CD4-positive, alpha-beta T cell treated with Interleukin-1 beta for 1 hour (primary cell): ENCODE results near the gene CDPF1.
A peak's percentile ranks its signal among the peaks of the same experiment; 100 is the strongest.
"Not testable (repeated sequence)": the region's sequence is repeated elsewhere in the genome, so short reads cannot be mapped to it uniquely, and the experiment has no call there.

ENCODE experiments used
- DNase-seq, 2 donors: peaks; one replicate each; pipeline ENCODE4 v3.0.0-alpha.2; 2020 to 2022

The CDPF1 gene

GRCh38 chr22:46224044-46224897 is 25.8 kb downstream of the CDPF1 start:
- DNase-seq: no peak

- DNase-seq: no peak
Measured at GRCh38 chr22:46220921-46221320, 29.2 kb downstream of the CDPF1 start.

- peak in 1 of 2 donors; percentile 34 for DNase-seq
Measured at GRCh38 chr22:46219636-46220035, 30.5 kb downstream of the CDPF1 start.

- DNase-seq: no peak
Measured at GRCh38 chr22:46214616-46215015, 35.5 kb downstream of the CDPF1 start.

GRCh38 chr22:46214149-46214548 is 35.9 kb downstream of the CDPF1 start:
- DNase-seq: no peak

- no peak for DNase-seq
Measured at GRCh38 chr22:46213052-46213451, 37.0 kb downstream of the CDPF1 start.

- no peak for DNase-seq
Measured at GRCh38 chr22:46212195-46212594, 37.9 kb downstream of the CDPF1 start.

GRCh38 chr22:46209262-46209661 is 40.8 kb downstream of the CDPF1 start:
- no peak for DNase-seq

GRCh38 chr22:46203601-46203980 is 46.5 kb downstream of the CDPF1 start:
- no peak for DNase-seq

- DNase-seq: no peak
Measured at GRCh38 chr22:46202897-46203600, 47.0 kb downstream of the CDPF1 start.

- no peak for DNase-seq
Measured at GRCh38 chr22:46201059-46201757, 48.9 kb downstream of the CDPF1 start.

- DNase-seq: not testable (repeated sequence)
Measured at GRCh38 chr22:46198806-46199205, 51.3 kb downstream of the CDPF1 start.

- DNase-seq: no peak
Measured at GRCh38 chr22:46198274-46198673, 51.8 kb downstream of the CDPF1 start.

GRCh38 chr22:46196278-46196677 is 53.8 kb downstream of the CDPF1 start:
- no peak for DNase-seq

- no peak for DNase-seq
Measured at GRCh38 chr22:46195487-46196165, 54.5 kb downstream of the CDPF1 start.
